Esophagus squamous epithelium (tissue), 4 donors: Measurements from ENCODE around the gene OGG1.

Experiments used
- POLR2A ChIP-seq, 4 donors: fragments of 450-650 bp; IDR thresholded peaks; one replicate each; pipeline ENCODE4 v1.6.1; 2017; ENCODE audit warnings: antibody characterized with exemption in 4 of 4, mild to moderate bottlenecking in 4 of 4, moderate library complexity in 3 of 4
- TF ChIP-seq, protein P1 (sequence below), 6 experiments: fragments of 450-650 bp in 4 of 6; fragments of 200-600 bp in 2 of 6; sonication (generic) in 2 of 6; IDR thresholded peaks; one replicate each; pipeline ENCODE4 v1.5.1; 2016 to 2019; ENCODE audit warnings: antibody characterized with exemption in 6 of 6, mild to moderate bottlenecking in 4 of 6, moderate library complexity in 4 of 6

- TF ChIP-seq, protein P1, sequence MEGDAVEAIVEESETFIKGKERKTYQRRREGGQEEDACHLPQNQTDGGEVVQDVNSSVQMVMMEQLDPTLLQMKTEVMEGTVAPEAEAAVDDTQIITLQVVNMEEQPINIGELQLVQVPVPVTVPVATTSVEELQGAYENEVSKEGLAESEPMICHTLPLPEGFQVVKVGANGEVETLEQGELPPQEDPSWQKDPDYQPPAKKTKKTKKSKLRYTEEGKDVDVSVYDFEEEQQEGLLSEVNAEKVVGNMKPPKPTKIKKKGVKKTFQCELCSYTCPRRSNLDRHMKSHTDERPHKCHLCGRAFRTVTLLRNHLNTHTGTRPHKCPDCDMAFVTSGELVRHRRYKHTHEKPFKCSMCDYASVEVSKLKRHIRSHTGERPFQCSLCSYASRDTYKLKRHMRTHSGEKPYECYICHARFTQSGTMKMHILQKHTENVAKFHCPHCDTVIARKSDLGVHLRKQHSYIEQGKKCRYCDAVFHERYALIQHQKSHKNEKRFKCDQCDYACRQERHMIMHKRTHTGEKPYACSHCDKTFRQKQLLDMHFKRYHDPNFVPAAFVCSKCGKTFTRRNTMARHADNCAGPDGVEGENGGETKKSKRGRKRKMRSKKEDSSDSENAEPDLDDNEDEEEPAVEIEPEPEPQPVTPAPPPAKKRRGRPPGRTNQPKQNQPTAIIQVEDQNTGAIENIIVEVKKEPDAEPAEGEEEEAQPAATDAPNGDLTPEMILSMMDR (IDR thresholded peaks at IDR 0.05): no peak
- no peak for TF ChIP-seq POLR2A (IDR thresholded peaks at IDR 0.05)
Measured at GRCh38 chr3:9729419-9729818, 20.3 kb upstream of the OGG1 start.
